Measurements from ENCODE around the gene ERBB4.

DNA sequence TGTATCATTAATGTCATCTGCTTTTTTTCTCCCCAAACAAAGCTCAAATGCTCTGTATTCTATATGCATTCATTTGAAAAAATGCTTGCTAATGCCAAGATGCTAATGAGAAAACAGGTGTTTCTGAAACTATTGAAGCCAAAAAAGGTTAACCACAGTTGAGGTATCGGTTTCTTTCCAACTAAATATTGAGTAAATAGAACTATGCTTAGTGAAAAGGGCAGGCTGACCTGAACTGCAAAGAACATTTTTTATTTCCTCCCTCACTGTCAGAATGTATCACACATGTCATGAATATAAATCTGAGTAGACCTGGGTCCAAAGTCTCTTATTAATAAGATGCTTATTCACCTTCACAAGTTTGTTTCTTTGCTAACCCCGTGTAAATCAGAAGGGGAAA is 1115.6 kb downstream of the ERBB4 start:
- TF ChIP-seq, protein P1, sequence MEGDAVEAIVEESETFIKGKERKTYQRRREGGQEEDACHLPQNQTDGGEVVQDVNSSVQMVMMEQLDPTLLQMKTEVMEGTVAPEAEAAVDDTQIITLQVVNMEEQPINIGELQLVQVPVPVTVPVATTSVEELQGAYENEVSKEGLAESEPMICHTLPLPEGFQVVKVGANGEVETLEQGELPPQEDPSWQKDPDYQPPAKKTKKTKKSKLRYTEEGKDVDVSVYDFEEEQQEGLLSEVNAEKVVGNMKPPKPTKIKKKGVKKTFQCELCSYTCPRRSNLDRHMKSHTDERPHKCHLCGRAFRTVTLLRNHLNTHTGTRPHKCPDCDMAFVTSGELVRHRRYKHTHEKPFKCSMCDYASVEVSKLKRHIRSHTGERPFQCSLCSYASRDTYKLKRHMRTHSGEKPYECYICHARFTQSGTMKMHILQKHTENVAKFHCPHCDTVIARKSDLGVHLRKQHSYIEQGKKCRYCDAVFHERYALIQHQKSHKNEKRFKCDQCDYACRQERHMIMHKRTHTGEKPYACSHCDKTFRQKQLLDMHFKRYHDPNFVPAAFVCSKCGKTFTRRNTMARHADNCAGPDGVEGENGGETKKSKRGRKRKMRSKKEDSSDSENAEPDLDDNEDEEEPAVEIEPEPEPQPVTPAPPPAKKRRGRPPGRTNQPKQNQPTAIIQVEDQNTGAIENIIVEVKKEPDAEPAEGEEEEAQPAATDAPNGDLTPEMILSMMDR (conservative IDR thresholded peaks at IDR 0.05; ENCODE audit: low read length): no peak
- no peak for TF ChIP-seq EZH2phosphoT487 (IDR thresholded peaks at IDR 0.05; ENCODE audit: borderline replicate concordance)
